GM21528 (cell line): ENCODE results near the gene TBC1D16.

Experiments
- ATAC-seq: cut with Tn5 transposase; IDR thresholded peaks from one replicate; pipeline ENCODE4 v1.9.1; 2021; ENCODE audit warnings: mild to moderate bottlenecking, moderate library complexity; ENCODE audit not compliant: unreplicated experiment, low FRiP score

Gene TBC1D16

DNA sequence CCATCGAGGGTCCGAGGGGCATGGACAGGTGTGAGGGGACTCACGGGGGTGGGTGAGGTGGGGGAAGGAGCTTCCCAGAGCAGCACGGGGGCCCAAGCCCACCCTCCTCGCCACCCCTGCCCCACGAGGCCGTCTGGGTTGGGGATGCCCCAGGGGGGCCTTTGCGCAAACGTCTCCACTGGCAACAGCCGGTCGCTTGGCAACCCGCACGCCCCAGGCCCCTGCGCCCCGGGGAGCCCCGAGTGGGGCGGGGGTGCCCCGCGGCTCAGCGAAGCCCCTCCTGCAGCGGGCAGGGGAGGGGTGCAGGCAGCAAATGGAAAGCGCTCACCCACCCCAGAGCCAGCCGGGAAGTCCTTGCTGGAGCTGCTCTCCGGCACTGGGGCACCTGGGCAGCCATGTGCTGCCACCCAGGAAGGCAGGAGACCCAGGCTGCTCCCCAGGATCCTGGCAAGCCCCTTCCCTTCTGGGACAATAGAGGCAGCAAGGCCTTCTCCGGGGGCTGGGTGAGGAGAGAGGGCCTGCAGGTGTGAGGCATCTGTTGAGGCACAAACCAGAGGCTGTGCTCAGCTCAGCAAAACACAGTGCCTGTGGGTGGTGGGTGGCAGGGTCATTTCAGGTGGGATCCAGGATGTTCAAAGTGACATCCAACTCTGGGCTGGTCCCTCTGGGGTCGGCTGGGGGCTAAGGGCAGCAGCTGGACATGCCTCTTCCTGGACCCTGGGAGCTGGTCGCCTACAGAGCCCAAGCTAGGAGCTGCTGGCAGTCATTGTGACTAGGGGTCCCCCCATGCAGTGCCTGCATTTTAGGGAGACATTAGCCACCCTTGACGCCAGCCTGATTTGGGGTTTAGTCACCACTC lies 115.6 kb downstream of the TBC1D16 start:
- ATAC-seq = no peak

DNA sequence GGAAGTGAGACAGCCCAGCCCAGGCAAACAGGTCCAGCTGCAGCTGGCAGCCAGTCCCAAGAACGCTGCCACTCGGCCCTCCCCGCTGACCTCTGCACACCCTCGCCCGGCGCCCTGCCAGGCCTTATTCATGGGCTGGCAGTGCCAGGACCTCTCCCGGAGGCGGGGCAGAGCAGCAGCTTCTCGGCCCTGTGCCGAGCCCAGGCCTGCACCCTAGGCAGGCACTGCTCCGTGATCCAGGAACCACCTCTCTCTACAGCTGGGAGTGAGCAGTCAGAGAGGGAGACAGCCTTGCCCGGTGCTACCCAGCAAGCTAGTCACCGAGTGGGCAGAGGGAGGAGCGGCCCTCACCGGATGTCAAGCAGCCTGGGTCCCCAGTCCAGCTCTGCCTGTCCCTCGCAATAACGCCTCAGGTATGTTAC lies 116.5 kb downstream of the TBC1D16 start:
- no peak for ATAC-seq

- no peak for ATAC-seq
These were observed 117.0 kb downstream of the TBC1D16 start for GRCh38 chr17:79918581-79919163.

GRCh38 chr17:79917902-79918484 lies 117.7 kb downstream of the TBC1D16 start:
- ATAC-seq = no peak

DNA sequence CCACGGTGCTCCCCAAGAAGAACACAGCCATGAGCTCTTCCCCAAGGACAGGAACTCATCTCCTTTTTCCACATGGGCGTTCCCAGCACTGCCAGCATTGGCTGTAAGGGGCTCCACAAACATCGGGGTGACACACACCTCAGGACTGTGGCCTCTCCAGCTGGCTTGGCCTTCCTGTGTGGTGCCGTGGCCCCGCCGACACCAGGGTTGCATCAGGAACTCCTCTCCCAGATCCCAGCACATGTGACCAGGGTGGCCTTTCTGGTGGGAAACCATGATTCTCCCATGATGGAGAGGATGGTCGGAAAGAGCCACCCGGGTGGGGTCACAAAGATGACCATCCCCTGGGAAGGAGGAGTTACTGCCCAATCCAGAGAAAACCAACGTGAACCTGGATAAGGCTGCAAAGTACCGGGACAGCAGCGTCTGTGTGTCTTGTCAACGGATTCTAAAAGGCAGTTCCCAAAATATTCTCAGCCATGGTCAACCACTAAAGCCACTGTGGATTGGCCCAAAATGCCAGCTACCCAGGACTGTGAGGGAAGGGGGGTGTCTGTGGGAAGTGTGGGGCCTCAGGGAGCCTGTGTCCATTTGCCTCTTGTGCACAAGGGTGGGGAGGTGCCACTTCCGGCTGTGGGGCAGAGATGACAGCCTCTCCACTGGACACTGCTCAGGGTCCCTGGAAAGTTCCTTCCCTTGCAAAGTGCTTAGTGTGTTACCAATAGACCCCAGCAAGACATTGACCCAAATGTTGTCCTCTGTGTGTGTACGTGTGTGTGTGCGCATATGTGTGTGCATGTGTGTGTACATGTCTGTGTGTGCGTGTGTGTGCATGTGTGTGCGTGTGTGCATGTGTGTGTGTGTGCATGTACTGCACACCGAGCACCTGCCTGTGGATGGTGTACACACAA lies 118.4 kb downstream of the TBC1D16 start:
- no peak for ATAC-seq

DNA sequence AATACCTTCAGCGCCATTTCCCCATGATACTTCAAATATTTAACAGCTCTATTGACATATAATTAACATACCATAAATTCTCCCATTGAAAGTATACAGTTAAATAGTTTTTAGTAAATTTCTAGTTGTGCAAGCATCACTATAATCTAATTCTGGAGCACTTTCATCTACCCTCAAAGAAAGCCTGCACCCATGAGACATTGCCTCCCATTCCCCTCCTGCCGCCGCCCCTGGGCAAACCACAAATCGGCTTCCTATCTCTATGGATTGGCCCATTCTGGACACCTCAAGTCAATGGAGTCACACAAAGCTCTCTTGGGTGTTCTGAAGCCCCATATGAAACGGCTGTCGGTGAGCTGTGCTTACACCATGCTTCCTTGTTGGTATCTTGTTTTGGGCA lies 119.2 kb downstream of the TBC1D16 start:
- ATAC-seq = no peak

DNA sequence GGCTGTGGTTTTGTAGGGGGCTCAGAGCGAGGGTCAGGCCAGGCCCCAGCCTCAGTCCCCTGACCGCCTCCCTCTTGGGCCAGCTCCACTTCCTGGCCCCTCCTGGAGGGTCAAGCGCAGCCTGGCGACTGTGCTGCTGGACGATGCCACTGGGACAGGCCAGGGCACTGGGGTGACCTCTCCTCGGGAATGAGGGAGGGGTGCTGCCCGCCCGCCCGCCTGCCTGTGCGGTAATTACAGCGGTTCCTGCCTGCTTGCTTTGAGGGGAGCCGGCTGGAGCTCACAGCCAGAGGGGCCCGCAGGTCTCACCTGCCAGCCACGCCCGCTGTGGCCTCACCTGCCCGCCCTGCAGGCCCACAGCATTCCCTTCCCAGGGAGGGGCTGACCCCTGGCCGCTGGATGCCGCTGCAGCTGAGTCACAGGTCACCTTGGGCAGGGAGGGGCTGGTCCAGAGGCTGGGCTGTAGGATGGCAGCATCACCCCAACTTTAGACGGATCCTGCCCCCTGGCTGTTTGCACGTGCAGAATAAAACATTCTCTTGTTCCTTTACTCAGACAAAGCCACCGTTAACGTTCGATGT lies 119.7 kb downstream of the TBC1D16 start:
- ATAC-seq = no peak

DNA sequence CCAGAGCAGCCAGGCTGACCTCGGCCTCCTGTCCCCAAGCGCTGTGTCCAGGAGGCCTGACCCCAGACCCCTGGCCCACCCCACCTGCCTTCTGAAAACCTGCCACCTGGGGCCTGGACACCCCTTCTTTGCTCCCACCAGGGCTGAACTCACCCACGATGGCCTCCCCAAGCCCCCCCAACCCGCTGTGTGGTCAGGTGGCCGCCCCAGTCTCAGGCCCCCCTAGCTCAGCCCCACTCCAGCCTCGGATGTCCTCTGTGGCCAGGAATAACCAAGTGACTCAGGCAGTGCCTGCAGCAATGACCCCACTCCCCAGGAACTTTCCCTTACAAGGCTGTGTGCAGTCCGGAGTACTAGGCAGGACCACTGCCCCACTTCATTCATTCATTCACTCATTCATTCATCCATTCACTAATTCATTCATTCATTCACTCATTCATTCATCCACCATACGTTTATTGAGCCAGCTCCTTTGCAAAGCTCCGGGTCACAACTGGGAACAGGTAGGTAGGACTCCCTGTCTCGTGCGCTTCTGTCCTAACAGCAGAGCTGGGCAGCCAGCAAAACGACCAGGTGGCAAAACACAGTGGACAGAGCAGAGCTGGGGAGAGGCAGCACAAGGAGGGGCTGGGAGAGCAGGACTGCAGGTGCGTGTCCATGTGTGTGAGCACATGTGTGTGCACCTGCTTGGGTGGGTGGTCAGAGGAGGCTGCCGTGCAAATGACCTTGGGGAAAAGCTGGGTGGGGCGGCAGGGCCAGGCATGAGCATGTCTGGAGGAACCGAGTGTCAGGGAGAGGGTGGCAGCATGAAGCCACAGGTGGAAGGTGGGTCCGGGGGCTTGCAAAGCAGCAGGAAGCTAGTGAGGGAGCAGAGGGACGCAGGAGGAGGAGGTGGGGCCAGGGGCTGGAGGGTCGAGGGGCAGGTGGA lies 120.6 kb downstream of the TBC1D16 start:
- ATAC-seq = no peak

DNA sequence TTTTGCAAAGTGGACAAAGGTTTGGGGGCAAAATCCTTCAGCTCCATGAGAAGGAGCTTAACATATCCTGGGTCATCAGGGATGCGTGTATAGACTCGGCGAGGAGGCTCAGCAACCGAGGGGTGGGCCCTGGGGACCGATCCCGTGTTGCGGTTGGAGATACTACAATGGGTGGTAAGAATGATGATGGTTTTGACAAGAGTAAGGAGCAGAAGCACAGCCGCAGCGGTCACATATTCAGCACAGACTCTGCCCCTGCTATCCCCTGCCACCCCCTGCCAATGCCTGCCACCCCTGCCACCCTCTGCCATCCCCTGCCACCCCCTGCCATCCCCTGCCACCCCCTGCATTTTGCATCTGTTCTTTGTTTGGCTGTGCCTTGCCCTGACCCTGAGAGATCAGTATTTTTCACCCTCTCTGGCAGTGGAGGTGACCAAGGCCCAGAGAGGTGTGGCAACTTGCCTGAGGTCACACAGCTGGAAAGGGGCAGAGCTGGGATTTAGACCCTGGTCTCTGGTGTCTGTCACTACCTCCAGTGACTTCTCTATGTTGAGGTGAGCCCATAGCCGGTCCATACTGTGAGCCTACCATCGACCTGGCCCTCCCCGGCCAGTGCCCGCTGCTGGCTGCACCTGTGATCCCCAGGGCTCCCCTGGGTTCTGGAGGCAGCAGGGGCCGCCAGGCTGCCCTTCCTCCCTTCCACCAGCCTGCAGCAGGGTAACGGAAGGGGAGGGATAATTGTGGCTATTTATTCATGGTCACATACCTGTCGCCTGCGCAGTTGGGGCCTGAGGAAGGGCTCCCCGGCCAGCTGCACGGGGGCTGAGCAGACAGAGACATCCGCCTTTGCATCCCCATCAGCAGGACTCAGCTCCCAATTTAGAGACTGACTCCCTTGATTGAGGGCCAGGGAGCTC lies 121.5 kb downstream of the TBC1D16 start:
- ATAC-seq = no peak

DNA sequence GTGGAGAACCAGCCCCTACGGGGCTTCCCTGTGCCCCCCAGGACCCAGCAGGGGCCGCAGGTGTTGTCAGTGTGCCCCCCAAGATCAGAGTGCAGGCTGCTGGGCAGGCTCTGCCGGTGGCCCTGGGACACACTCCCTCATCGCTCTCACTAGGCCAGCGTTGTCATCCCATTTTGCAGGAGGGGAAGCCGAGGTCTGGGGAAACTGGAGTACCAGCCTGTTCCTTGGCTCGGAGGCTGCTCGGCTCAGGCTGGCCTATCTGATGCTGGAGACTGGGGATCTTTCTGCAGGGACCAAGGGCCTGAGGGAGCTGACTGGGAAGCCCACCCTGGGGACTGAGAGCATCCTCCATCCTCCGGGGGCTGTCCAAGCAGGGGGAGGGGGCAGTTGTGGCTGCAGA lies 122.2 kb downstream of the TBC1D16 start:
- ATAC-seq = no peak

GRCh38 chr17:79912552-79913330 lies 122.9 kb downstream of the TBC1D16 start:
- ATAC-seq = no peak

GRCh38 chr17:79911430-79912399 lies 124.0 kb downstream of the TBC1D16 start:
- ATAC-seq = no peak

- ATAC-seq = no peak
These were observed 124.7 kb downstream of the TBC1D16 start for GRCh38 chr17:79910985-79911361.

GRCh38 chr17:79909121-79909520 lies 126.6 kb downstream of the TBC1D16 start:
- ATAC-seq = no peak

- no peak for ATAC-seq
These were observed 127.8 kb downstream of the TBC1D16 start for GRCh38 chr17:79907850-79908249.

DNA sequence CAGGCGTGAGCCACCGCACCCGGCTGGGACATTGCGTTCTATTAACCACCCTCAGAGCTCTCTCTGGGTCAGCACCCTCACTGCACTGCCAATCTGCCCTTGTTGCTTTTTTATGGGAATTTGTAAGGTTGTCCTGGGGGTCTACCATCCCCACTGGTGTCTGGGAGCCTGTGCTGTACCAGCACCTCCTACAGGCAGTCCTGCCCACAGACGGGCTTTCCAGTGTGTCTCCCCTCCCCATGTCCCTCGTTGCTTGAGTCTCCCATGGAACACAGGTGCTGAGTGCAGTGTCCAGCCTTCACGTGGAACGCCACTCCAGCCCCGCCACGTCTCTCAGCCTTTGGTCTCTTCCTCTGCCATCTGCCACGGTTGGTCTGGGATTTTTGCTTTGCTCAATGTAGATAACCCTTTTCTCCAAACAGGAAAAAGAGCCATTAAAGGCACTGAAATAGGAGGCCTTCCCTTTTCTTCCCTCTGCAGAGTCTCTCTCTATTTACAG lies 128.4 kb downstream of the TBC1D16 start:
- ATAC-seq = no peak
